ENCODE results near the gene CUL4A. TPM values are rescaled to one million over a fixed set of nuclear protein-coding genes. Genes with fewer than 3 reads are reported as not detected.
A peak's percentile ranks its signal among the peaks of the same experiment; 100 is the strongest.

CUL4A gene
- total and polyA plus RNA-seq, 3 experiments from 2014 or later, result 67.4 to 87.3 (median 82.5) TPM

DNA sequence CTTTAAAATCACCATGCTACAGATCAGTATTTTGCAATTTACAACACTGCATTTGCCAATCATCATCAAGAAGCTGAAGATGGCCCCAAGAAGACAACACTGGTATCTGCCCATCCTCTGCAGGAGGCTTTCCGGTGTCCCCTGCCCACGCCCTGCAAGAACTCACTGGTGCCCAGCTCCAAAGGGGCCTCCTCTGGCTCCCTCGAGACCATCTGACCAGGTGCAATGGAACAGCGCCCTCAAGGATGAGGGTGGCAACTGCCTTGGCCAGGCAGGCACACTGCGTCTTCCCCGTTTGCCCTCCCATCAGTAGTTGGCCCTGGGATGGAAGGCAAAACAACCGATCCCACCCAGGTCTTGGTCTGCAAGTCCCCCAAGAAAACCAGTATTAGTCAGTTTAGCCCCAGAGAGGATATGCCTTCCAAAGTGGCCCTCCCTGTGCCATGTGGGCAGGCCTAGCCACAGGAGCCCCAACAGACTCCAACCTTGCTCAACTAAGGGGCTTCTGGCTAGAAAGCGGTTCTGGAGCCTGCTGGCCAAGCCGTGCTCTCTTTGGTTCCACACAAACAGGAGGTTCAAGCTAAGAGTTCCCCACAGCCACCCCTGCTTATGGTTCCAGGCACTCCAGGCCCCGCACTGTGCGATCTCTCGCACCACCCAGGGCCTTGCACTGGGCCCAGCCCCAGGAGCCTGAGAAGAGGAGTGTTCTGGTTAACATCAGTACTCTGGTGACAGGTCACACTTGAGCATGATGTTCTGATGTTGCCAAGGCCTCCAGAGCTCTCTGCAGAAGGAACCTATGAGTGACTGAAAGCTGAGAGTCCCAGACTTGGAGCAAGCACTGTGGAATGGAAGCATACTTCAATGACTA is 5.7 kb upstream of the CUL4A start:
- CTCF ChIA-PET, result no interaction called here
- Mint-ChIP-seq H3K4me3 (peak overlapping the region in 2 of 7 donors; percentile 42 to 44), H3K9me3 (no peaks in the 10 kb centered on the region), H3K36me3 (peaks cover 0 to 63% (median 2%) of the 10 kb centered on the region in 3 donors), H3K27me3 (no peaks in the 10 kb centered on the region), H3K27ac (peak overlapping the region in 7 of 8 donors; percentile 46 to 87 (median 58)), H3K4me1 (peaks cover 56 to 75% (median 68%) of the 10 kb centered on the region in 3 donors)
- no peaks in the 10 kb centered on the region for H3K27me3 ChIP-seq (ENCODE audit: insufficient read depth, low read length, poor library complexity, severe bottlenecking)
- H3K4me3 ChIP-seq (ENCODE audit: low read length), result no peak overlapping the region
- H3K27ac ChIP-seq (ENCODE audit: low read depth, low read length), result no peak overlapping the region
- POLR2A ChIA-PET, result no interaction called here
- DNase-seq, result no peak
- H3K9me3 ChIP-seq (ENCODE audit: low read length), result no peaks in the 10 kb centered on the region
- H3K4me1 ChIP-seq (ENCODE audit: insufficient read depth, low read length), result peaks cover 54% of the 10 kb centered on the region
- H3K36me3 ChIP-seq (ENCODE audit: insufficient read depth, low read length), result peaks cover 14% of the 10 kb centered on the region

DNA sequence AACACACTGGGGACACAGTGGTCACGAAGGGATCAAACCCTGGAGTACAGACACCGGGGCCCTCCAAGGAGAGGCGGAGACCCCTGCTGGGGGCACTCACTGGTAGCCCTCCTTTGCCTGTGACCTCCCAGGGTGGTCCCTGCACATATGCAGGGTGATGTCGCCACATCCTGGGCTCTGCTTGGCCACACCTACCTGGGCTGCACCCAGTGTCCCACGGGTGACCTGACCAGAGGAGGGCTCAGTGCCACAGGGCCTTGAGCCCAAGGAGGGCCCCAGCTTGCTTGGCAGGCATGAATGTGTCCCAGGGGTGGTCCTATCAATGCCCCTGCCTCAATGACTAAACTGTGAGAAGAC is 5.1 kb upstream of the CUL4A start:
- Histone ChIP-seq H3K4me3 (ENCODE audit: low read length) (no peak overlapping the region), H3K27me3 (ENCODE audit: insufficient read depth, low read length, poor library complexity, severe bottlenecking) (no peaks in the 10 kb centered on the region), H3K4me1 (ENCODE audit: insufficient read depth, low read length) (peaks cover 54% of the 10 kb centered on the region), H3K36me3 (ENCODE audit: insufficient read depth, low read length) (peaks cover 7% of the 10 kb centered on the region), H3K9me3 (ENCODE audit: low read length) (no peaks in the 10 kb centered on the region), H3K27ac (ENCODE audit: low read depth, low read length) (no peak overlapping the region)
- ChIA-PET CTCF (no interaction called here), POLR2A (no interaction called here)
- no peaks in the 10 kb centered on the region for H3K9me3 Mint-ChIP-seq
- no peaks in the 10 kb centered on the region for H3K27me3 Mint-ChIP-seq
- H3K4me3 Mint-ChIP-seq, result peak overlapping the region in 1 of 7 donors; percentile 20
- no peak for DNase-seq
- peak overlapping the region in 3 of 8 donors; percentile 46 to 50 (median 47) for H3K27ac Mint-ChIP-seq
- H3K4me1 Mint-ChIP-seq, result peaks cover 56 to 74% (median 68%) of the 10 kb centered on the region in 3 donors
- H3K36me3 Mint-ChIP-seq, result peaks cover 0 to 56% (median 2%) of the 10 kb centered on the region in 3 donors

DNA sequence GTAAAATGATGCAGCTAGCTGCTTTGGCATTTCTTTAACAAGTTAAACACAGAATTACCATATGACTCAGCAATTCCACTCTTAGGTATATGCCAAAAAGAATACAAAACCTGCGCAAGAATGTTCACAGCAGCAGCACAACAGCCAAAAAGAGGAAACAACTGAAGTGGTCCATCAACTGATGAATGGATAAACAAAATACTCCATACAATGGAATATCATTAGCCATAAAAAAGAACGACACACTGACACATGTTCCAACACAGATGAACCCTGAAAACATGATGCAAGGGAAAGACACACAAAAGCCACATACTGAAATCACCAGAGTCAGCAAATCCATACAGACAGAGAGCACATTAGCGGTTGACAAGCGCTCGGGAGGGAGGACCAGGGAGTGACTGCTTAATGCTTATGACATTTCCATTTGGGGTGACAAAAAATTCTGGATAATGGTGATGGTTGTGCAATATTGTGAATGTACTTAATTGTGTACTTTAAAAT is 3.9 kb upstream of the CUL4A start:
- Mint-ChIP-seq H3K4me1 (peaks cover 58 to 66% (median 62%) of the 10 kb centered on the region in 3 donors), H3K4me3 (peak overlapping the region; percentile 1 to 98 (median 56)), H3K36me3 (peaks cover 0 to 48% (median 4%) of the 10 kb centered on the region in 3 donors), H3K27ac (peak overlapping the region; percentile 21 to 96 (median 60)), H3K27me3 (no peaks in the 10 kb centered on the region), H3K9me3 (no peaks in the 10 kb centered on the region)
- Histone ChIP-seq H3K27ac (ENCODE audit: low read depth, low read length) (no peak overlapping the region), H3K4me1 (ENCODE audit: insufficient read depth, low read length) (peaks cover 59% of the 10 kb centered on the region), H3K27me3 (ENCODE audit: insufficient read depth, low read length, poor library complexity, severe bottlenecking) (no peaks in the 10 kb centered on the region), H3K36me3 (ENCODE audit: insufficient read depth, low read length) (no peaks in the 10 kb centered on the region), H3K4me3 (ENCODE audit: low read length) (no peak overlapping the region), H3K9me3 (ENCODE audit: low read length) (no peaks in the 10 kb centered on the region)
- ChIA-PET POLR2A (no interaction called here), CTCF (no interaction called here)
- DNase-seq, result no peak

DNA sequence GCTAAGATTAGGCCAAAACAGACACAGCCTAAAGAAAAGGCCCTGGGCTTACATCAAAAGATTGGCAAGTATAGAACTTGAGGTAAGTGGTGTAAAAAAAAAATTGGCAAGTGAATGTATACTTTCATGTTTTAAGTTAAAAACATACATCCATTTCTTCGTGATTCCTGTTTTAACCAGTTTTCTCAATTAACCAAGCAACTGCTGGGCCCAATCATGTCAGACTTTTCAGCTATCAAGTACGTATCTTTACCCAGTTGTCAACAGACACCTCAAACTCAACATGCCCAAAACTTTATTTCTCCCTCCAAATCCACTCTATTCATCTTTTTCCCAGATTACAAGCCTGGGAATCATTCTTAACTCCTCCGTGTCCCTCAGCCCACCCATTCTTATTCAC is 2.0 kb upstream of the CUL4A start:
- H3K4me3 Mint-ChIP-seq, result peak overlapping the region; percentile 88 to 98 (median 92)
- H3K27me3 Mint-ChIP-seq, result no peaks in the 10 kb centered on the region
- Histone ChIP-seq H3K9me3 (ENCODE audit: low read length) (no peaks in the 10 kb centered on the region), H3K27ac (ENCODE audit: low read depth, low read length) (peak overlapping the region; percentile 93), H3K4me3 (ENCODE audit: low read length) (peak overlapping the region; percentile 84), H3K36me3 (ENCODE audit: insufficient read depth, low read length) (no peaks in the 10 kb centered on the region), H3K4me1 (ENCODE audit: insufficient read depth, low read length) (peaks cover 71% of the 10 kb centered on the region), H3K27me3 (ENCODE audit: insufficient read depth, low read length, poor library complexity, severe bottlenecking) (no peaks in the 10 kb centered on the region)
- peaks cover 6 to 56% (median 10%) of the 10 kb centered on the region in 3 donors for H3K36me3 Mint-ChIP-seq
- H3K9me3 Mint-ChIP-seq, result no peaks in the 10 kb centered on the region
- no peak for DNase-seq
- POLR2A ChIA-PET, result interaction anchor here (1.5 kb wide), 1 partner anchor 24 kb away, joined by 5 read pairs; no protein-coding TSS in a partner anchor
- H3K4me1 Mint-ChIP-seq, result peaks cover 51 to 67% (median 55%) of the 10 kb centered on the region in 3 donors
- CTCF ChIA-PET, result interaction anchor here (0.9 kb wide), 1 partner anchor 10 kb away, joined by 3 read pairs; no protein-coding TSS in a partner anchor
- H3K27ac Mint-ChIP-seq, result peak overlapping the region; percentile 87 to 98 (median 95)

DNA sequence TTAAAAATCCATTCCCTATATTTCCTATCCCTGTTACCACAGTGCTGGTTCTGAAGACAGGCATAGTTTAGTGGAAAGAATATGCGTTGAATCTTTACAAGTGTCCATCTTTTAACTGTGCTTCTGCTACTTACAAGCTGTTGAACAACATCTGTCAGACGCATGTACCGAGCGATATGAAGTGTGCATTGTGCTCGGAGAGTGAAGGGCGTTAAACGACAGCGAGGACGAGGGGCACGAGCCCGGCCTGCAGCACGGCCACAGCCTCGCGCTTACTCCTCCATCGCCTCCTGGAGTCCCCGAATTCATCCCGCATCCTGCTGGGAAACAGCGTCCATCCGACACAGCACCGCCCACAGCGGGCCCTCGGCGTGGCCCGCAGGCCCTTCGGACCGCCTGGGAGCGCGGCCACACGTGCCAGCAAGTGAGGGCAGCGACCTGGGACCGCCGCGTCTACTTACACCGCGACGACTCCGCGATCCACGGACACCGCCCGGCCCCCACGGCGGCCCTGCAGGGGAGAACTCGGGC is 1.5 kb upstream of the CUL4A start:
- ChIA-PET POLR2A (interaction anchor here (0.6 to 2.4 kb wide), 4 partner anchors 23 to 89 kb away, joined by 4 to 16 read pairs (median 6); partner anchors contain the start of gene LAMP1), CTCF (no interaction called here)
- Mint-ChIP-seq H3K27me3 (no peaks in the 10 kb centered on the region), H3K9me3 (no peaks in the 10 kb centered on the region), H3K27ac (peak overlapping the region; percentile 87 to 98 (median 95)), H3K4me1 (peaks cover 46 to 62% (median 50%) of the 10 kb centered on the region in 3 donors), H3K36me3 (peaks cover 6 to 55% (median 10%) of the 10 kb centered on the region in 3 donors), H3K4me3 (peak overlapping the region; percentile 88 to 98 (median 92))
- Histone ChIP-seq H3K27me3 (ENCODE audit: insufficient read depth, low read length, poor library complexity, severe bottlenecking) (no peaks in the 10 kb centered on the region), H3K27ac (ENCODE audit: low read depth, low read length) (peak overlapping the region; percentile 93), H3K36me3 (ENCODE audit: insufficient read depth, low read length) (no peaks in the 10 kb centered on the region), H3K4me3 (ENCODE audit: low read length) (peak overlapping the region; percentile 84), H3K4me1 (ENCODE audit: insufficient read depth, low read length) (peaks cover 69% of the 10 kb centered on the region), H3K9me3 (ENCODE audit: low read length) (no peaks in the 10 kb centered on the region)
- DNase-seq, result no peak

DNA sequence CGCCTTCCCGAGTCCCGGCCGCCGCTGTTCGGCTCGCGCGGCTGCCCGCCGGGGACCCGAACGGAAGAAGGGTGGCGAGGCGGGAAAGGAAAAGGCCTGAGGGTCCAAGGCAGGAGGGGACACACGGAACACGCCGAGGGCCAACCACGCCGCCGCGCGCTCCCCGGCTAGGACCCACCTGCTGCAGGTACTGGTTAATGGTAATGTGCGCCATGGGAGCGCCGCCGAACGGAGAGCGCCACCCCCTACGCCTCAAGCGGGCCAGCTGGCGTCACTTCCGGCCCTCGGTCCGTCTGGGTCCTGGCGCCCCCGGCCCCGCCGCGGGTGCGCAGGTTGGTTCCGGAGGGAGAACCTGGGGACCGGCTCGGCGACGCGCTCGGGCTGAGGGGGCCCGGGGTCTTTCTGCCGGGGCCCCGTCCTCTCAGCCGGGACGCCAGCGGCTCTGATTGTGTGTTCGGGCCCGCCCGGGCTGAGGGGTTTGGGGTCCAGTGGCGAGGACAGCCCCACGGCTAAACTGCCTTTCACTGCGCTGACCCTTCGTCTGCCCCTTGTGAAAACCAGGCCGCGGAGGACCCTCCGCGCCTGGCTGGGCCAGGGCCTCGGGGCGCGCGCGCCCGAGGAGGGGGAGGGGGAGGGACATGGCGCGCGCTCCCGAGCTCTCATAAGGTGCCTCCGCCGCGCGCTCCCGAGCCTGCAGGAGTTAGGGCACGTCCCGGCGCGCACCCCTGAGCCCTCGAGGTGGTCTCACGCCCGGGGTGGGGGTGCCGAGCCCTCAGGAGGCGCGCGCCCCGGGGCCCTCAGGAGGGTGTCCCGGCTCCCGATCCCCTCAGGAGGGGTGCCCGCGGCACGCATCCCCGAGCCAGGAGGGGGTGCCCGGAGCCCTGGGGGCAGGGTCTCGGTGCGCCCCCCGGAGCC is 735 bp upstream of the CUL4A start, which contains the start of gene PCID2:
TSS of gene PCID2 (minus strand) at position 249 of the 915 bp plus-strand sequence. CDS start at position 214, 35 bp downstream.
- peak within 1 kb of the TSS; percentile 88 to 98 (median 92) for H3K4me3 Mint-ChIP-seq
- peak within 1 kb of the TSS; percentile 84 for H3K4me3 ChIP-seq (ENCODE audit: low read length)
- DNase-seq, result peak; percentile 83 to 93 (median 88)
- peaks cover 69% of the 10 kb centered on the region for H3K4me1 ChIP-seq (ENCODE audit: insufficient read depth, low read length)
- H3K27me3 Mint-ChIP-seq, result no peaks in the 10 kb centered on the region
- H3K27ac Mint-ChIP-seq, result peak within 1 kb of the TSS; percentile 87 to 98 (median 95)
- no peaks in the 10 kb centered on the region for H3K9me3 ChIP-seq (ENCODE audit: low read length)
- H3K4me1 Mint-ChIP-seq, result peaks cover 39 to 56% (median 43%) of the 10 kb centered on the region in 3 donors
- no peaks in the 10 kb centered on the region for H3K9me3 Mint-ChIP-seq
- ChIA-PET CTCF (interaction anchor here (1.3 kb wide), 1 partner anchor 29 kb away, joined by 5 read pairs; no protein-coding TSS in a partner anchor), POLR2A (interaction anchor here (0.6 to 2.4 kb wide), 8 partner anchors 18 to 922 kb away, joined by 3 to 16 read pairs (median 4); partner anchors contain the start of gene LAMP1)
- peaks cover 6 to 56% (median 10%) of the 10 kb centered on the region in 3 donors for H3K36me3 Mint-ChIP-seq
- H3K36me3 ChIP-seq (ENCODE audit: insufficient read depth, low read length), result no peaks in the 10 kb centered on the region
- no peaks in the 10 kb centered on the region for H3K27me3 ChIP-seq (ENCODE audit: insufficient read depth, low read length, poor library complexity, severe bottlenecking)
- peak within 1 kb of the TSS; percentile 93 for H3K27ac ChIP-seq (ENCODE audit: low read depth, low read length)

DNA sequence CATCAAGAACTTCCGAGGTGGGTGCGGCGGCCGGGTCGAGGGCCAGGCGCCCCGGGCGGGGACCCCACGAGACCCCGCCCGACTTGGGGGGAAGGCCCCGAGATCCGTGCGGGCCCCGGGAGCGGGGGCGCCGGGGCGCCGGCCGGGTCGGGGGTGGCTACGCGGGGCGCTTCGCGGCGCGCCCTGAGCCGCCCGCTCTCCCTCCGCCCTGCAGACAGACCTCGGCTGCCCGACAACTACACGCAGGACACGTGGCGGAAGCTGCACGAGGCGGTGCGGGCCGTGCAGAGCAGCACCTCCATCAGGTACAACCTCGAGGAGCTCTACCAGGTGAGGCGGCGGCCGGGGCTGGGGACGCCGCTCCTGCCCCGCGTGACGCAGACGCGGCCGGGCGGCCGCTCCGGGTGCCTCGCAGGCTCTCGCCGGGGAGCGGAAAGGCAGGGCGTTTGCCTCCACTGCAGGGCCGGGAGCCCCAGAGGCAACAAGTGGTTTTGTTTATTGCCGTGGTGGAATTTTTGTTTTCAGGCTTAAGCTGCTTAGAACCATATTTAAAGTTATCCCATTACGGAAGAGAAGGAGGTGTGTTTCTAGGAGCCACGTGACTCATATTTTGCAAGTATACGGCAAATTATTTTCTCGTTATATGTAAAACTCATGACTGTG is 477 bp downstream of the CUL4A start:
- Mint-ChIP-seq H3K4me3 (peak overlapping the region; percentile 81 to 88 (median 88)), H3K36me3 (peaks cover 6 to 54% (median 10%) of the 10 kb centered on the region in 3 donors), H3K9me3 (no peaks in the 10 kb centered on the region), H3K4me1 (peaks cover 30 to 49% (median 31%) of the 10 kb centered on the region in 3 donors), H3K27ac (peak overlapping the region; percentile 76 to 93 (median 90)), H3K27me3 (no peaks in the 10 kb centered on the region)
- no peaks in the 10 kb centered on the region for H3K27me3 ChIP-seq (ENCODE audit: insufficient read depth, low read length, poor library complexity, severe bottlenecking)
- no peaks in the 10 kb centered on the region for H3K9me3 ChIP-seq (ENCODE audit: low read length)
- peak overlapping the region; percentile 66 for H3K4me3 ChIP-seq (ENCODE audit: low read length)
- POLR2A ChIA-PET, result interaction anchor here (0.6 to 2.4 kb wide), 10 partner anchors 19 to 1070 kb away, joined by 3 to 16 read pairs (median 4); partner anchors contain the start of gene LAMP1
- CTCF ChIA-PET, result interaction anchor here (0.9 to 1.3 kb wide), 4 partner anchors 13 to 241 kb away, joined by 3 to 5 read pairs (median 3); partner anchors contain the start of gene MCF2L
- DNase-seq, result peak; percentile 67 to 86 (median 82)
- no peaks in the 10 kb centered on the region for H3K36me3 ChIP-seq (ENCODE audit: insufficient read depth, low read length)
- peaks cover 69% of the 10 kb centered on the region for H3K4me1 ChIP-seq (ENCODE audit: insufficient read depth, low read length)
- H3K27ac ChIP-seq (ENCODE audit: low read depth, low read length), result peak overlapping the region; percentile 73

Measured in CD8-positive, alpha-beta memory T cell (primary cell).